Mucosa of descending colon (tissue), 3 donors: ENCODE data around the gene ANO2. TPM values are rescaled to one million over a fixed set of nuclear protein-coding genes. Genes with fewer than 3 reads are reported as not detected.

Experiments used
- ATAC-seq: fragments of 200-7000 bp; cut with Tn5 transposase; one replicate; pipeline ENCODE4 v1.9.1; 2020; ENCODE audit warnings: mild to moderate bottlenecking, moderate library complexity
- DNase-seq, 3 donors: peaks; one replicate each; pipeline ENCODE4 v3.0.0-alpha.2; 2020
- H3K36me3 ChIP-seq: fragments of 200-600 bp; one replicate; pipeline ENCODE4 v1.8.0; 2021; ENCODE audit warnings: low read depth, mild to moderate bottlenecking
- H3K4me1 ChIP-seq: fragments of 200-600 bp; one replicate; pipeline ENCODE4 v1.8.0; 2021; ENCODE audit warnings: low read depth, mild to moderate bottlenecking
- H3K4me3 ChIP-seq: fragments of 200-600 bp; one replicate; pipeline ENCODE4 v1.8.0; 2021; ENCODE audit warnings: mild to moderate bottlenecking
- H3K9me3 ChIP-seq: fragments of 200-600 bp; one replicate; pipeline ENCODE4 v1.8.0; 2021; ENCODE audit warnings: mild to moderate bottlenecking
- intact Hi-C, 2 donors: fragments of 100-400 bp; cut with DNase I in 1 of 2; cut with micrococcal nuclease in 1 of 2; formaldehyde crosslinking; loops; one replicate each; pipeline versions ENCODE4 v1.11.0 to v1.11.1; 2022; cut with DNase I, micrococcal nuclease
- total RNA-seq, 3 donors: library from RNA; stranded (reverse); fragmentation: NEBNext Ultra II Directional in 2 of 3; extraction: Animal tissue kit (Norgen Biotek cat#: 25700) in 2 of 3; gene quantifications; one replicate each; pipeline versions ENCODE4 v1.2.1 to v1.2.4, GENCODE V29; 2021 to 2023
- TF ChIP-seq, protein P1 (sequence below): fragments of 200-600 bp; IDR thresholded peaks from one replicate; pipeline ENCODE4 v1.8.0; 2022; ENCODE audit warnings: antibody characterized with exemption, mild to moderate bottlenecking
- donor health status: DM: no; HTN: no; CAD: no; lungs with moderate emphysema.
- donor health status: DM: no; HTN: no; CAD: no.
- donor health status: DM: no; HTN: yes; CAD: no.

The ANO2 gene
- total RNA-seq, 3 donors from 2014 or later, result 0.58 to 5.1 (median 3.1) TPM

- TF ChIP-seq, protein P1, sequence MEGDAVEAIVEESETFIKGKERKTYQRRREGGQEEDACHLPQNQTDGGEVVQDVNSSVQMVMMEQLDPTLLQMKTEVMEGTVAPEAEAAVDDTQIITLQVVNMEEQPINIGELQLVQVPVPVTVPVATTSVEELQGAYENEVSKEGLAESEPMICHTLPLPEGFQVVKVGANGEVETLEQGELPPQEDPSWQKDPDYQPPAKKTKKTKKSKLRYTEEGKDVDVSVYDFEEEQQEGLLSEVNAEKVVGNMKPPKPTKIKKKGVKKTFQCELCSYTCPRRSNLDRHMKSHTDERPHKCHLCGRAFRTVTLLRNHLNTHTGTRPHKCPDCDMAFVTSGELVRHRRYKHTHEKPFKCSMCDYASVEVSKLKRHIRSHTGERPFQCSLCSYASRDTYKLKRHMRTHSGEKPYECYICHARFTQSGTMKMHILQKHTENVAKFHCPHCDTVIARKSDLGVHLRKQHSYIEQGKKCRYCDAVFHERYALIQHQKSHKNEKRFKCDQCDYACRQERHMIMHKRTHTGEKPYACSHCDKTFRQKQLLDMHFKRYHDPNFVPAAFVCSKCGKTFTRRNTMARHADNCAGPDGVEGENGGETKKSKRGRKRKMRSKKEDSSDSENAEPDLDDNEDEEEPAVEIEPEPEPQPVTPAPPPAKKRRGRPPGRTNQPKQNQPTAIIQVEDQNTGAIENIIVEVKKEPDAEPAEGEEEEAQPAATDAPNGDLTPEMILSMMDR, result no peak
- ATAC-seq (peak; percentile 74), DNase-seq (peak in 2 of 3 donors; percentile 57 to 60)
- H3K4me1 ChIP-seq, result peaks cover 12% of the 10 kb centered on the region
- intact Hi-C loops, result no loop called here
- no peaks in the 10 kb centered on the region for H3K36me3 ChIP-seq
- no peaks in the 10 kb centered on the region for H3K9me3 ChIP-seq
- no peak overlapping the region for H3K4me3 ChIP-seq
Measured at GRCh38 chr12:5577211-5577612, 367.8 kb downstream of the ANO2 start.

GRCh38 chr12:5575987-5576386 is 369.1 kb downstream of the ANO2 start:
- intact Hi-C loops, result no loop called here
- DNase-seq (no peak), ATAC-seq (no peak)
- Histone ChIP-seq H3K36me3 (no peaks in the 10 kb centered on the region), H3K4me3 (no peak overlapping the region), H3K9me3 (no peaks in the 10 kb centered on the region), H3K4me1 (peaks cover 12% of the 10 kb centered on the region)
- TF ChIP-seq, protein P1, result no peak

DNA sequence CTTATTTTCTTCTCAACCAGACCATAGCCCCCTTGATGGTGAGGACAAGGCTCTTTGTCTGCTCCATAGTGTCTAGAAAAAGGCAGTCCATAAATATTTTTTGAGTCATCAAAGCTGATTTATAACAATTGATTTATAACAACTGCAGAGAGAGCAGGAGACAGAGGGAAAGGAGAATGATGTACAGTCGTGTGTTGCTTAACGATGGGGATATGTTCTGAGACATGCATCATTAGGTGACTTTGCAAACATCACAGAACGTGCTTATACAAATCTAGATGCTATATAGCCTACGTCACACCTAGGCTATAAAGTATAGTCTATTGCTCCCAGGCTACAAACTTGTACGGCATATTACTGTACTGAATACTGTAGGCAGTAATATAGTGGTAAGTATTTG is 369.8 kb downstream of the ANO2 start:
- Histone ChIP-seq H3K4me3 (no peak overlapping the region), H3K4me1 (peaks cover 12% of the 10 kb centered on the region), H3K9me3 (no peaks in the 10 kb centered on the region), H3K36me3 (no peaks in the 10 kb centered on the region)
- intact Hi-C loops, result no loop called here
- DNase-seq, result no peak
- no peak for ATAC-seq
- TF ChIP-seq, protein P1, result no peak

DNA sequence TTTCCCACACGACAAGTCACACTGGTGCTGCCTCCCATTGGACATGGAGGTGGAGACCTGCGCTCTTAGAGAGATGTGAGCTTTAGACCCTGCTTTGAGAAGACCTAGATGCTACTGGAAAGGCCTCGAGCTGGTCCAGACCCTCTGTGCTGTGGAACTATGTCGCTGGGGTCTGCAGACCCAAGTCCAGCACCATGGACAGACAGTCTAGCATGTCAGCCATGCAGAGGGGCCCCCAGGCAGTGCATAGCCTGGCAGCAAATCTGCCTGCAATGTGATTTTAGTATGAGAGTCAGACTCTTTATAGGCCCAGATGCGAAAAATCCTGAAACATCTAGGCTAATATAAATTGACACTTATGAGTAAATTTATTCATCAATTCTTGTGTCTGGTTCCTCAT is 371.7 kb downstream of the ANO2 start:
- DNase-seq, result no peak
- H3K9me3 ChIP-seq, result no peaks in the 10 kb centered on the region
- no peak for ATAC-seq
- H3K36me3 ChIP-seq, result no peaks in the 10 kb centered on the region
- TF ChIP-seq, protein P1, result no peak
- intact Hi-C loops, result no loop called here
- H3K4me1 ChIP-seq, result peaks cover 12% of the 10 kb centered on the region
- H3K4me3 ChIP-seq, result no peak overlapping the region

DNA sequence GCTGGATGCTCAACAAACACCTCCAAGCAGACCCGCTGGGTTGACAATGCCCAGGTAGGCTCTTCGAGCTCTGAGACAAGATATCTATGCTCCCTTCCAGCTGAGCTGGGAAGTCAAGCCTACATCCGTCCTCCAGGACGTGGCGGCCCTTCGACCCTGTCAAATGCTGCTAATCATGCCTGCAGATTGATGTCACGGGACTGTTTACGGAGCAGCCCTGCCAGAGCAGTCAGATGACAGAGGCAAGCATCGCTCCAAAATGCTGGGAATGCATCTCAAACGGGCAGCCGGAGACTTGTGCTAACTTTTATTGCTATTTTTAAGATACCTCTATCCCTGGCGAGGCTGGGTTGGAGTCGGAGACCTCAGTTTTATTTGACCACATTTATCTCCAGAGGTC is 373.9 kb downstream of the ANO2 start:
- Histone ChIP-seq H3K4me3 (no peak overlapping the region), H3K4me1 (no peaks in the 10 kb centered on the region), H3K9me3 (no peaks in the 10 kb centered on the region), H3K36me3 (no peaks in the 10 kb centered on the region)
- ATAC-seq (no peak), DNase-seq (no peak)
- TF ChIP-seq, protein P1, result no peak
- intact Hi-C loops, result no loop called here

DNA sequence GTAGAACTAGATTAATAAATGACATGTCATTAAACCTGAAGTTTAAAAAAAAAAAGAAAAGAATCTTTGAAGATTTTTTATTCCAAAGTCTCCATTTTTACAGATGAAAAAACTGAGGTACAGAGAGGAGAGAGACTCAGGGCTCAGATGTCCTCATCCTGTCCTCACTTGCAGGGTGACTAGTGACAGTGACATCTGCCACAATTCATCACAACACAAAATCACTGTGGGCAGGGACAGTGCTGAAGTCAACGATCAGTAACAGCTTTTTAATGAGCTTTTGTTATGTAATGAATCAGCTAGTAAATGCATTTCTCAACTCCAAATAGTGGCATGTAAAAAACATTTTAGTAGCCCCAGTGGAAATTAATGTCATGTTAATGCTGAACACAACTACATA is 374.6 kb downstream of the ANO2 start:
- no peak for ATAC-seq
- TF ChIP-seq, protein P1, result no peak
- no peak overlapping the region for H3K4me3 ChIP-seq
- H3K4me1 ChIP-seq, result no peaks in the 10 kb centered on the region
- intact Hi-C loops, result no loop called here
- H3K36me3 ChIP-seq, result no peaks in the 10 kb centered on the region
- no peak for DNase-seq
- no peaks in the 10 kb centered on the region for H3K9me3 ChIP-seq
